Memory B cell (primary cell): ENCODE data around the gene TMED4.
"Not testable (repeated sequence)": the region's sequence is repeated elsewhere in the genome, so short reads cannot be mapped to it uniquely, and the experiment has no call there.

ENCODE experiments used
- ATAC-seq: fragments of 150-1000 bp; cut with Tn5 transposase; 2 replicates; pipeline ENCODE4 v1.10.0; 2021; ENCODE audit warnings: low read depth, mild to moderate bottlenecking, moderate library complexity
- DNase-seq, 2 donors: peaks; one replicate each; pipeline ENCODE4 v3.0.0; 2022; ENCODE audit warnings: low spot score in 2 of 2
- H3K27ac Mint-ChIP-seq: one replicate; pipeline ENCODE4 v1.8.0; 2022; ENCODE audit warnings: mild to moderate bottlenecking, moderate library complexity, mixed read lengths
- H3K27me3 Mint-ChIP-seq: one replicate; pipeline ENCODE4 v1.8.0; 2022; ENCODE audit warnings: mixed read lengths
- H3K36me3 Mint-ChIP-seq: one replicate; pipeline ENCODE4 v1.8.0; 2022; ENCODE audit warnings: mild to moderate bottlenecking, mixed read lengths
- H3K4me1 Mint-ChIP-seq: one replicate; pipeline ENCODE4 v1.8.0; 2022; ENCODE audit warnings: mixed read lengths
- H3K4me3 Mint-ChIP-seq: one replicate; pipeline ENCODE4 v1.8.0; 2022; ENCODE audit warnings: mild to moderate bottlenecking, moderate library complexity, mixed read lengths
- H3K9me3 Mint-ChIP-seq: one replicate; pipeline ENCODE4 v1.8.0; 2022; ENCODE audit warnings: mixed read lengths

The TMED4 gene

DNA sequence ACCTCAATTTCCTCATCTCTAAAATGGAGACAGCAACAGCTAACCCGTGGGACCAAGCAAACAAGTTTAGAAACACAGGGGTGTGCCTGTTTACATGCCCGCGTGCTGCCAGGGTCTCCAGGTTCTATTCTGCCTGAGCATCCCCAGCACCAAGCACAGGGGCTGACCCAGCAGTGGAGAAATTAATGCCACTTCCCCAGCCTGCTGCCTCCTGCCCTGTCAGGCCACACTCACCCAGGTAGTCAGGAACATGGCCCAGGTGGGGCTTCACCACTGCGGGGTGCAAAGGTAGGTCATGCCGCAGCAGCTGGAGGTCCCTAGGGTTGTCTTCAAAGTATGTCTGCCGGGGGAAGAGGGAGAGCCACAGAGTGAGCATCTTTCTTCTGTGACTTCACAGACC, 14.1 kb downstream of the TMED4 start:
- Mint-ChIP-seq H3K4me1 (peaks cover 15% of the 10 kb centered on the region), H3K4me3 (no peak overlapping the region), H3K9me3 (no peaks in the 10 kb centered on the region), H3K36me3 (peaks cover 32% of the 10 kb centered on the region), H3K27ac (no peak overlapping the region), H3K27me3 (no peaks in the 10 kb centered on the region)
- DNase-seq: no peak
- ATAC-seq: no peak

DNA sequence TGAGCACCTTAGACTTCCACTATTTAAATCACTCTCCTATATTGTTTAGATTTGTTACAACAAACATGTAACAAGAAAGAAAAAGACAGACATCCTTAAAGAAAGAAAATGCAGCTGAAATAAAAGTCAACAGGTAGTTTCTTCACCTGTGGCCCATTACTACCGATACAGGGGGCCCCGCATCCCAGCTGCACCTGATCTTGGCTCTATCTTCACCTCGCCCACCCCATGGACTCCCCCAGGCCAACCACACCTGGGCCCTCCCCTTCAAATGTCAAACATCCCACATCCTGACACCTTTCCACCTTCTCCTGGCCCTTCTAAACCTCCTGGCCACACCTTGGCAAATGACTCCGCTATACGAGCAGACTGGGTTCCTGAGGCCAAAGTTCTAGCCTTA, 15.4 kb downstream of the TMED4 start:
- Mint-ChIP-seq H3K4me3 (no peak overlapping the region), H3K4me1 (peaks cover 9% of the 10 kb centered on the region), H3K36me3 (peaks cover 32% of the 10 kb centered on the region)

DNA sequence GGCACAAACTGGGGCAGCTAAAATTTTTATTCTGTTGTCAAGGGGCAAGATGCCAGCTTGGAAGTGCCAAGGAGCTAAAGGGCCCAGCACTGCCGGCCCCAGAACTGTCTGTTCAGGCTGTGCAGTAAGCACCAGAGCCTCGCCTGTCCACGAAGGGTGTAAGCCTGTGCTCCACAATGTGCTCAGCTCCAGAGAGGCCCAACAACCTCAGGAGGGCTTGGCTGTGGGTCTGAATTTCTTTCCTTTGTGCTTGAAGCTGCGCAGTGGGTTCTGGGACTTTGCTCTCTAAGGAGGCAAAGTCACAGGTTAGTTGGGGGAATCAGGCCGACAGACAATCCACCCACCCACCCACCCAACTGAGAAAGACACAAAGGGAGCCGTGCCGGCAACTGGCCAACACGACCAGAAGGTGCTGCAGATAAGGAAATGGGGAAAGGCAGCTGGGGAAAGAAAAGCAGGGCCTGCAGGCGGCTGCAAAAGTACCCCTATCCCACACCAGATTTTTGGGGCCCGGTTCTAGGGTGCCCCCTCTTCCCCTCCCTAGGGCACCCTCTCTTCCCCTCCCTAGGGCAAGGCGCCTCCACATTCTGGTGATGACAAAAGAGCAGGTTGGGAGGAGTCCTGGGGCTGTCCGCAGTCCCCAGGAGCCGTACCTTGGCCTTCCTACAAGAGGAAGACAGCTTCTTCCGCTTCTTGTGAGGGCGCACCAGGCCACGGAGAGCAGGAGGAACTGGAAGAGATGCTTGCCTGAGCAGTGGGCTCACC, 16.1 kb downstream of the TMED4 start:
- ATAC-seq (peak; percentile 46), DNase-seq (no peak)
- Mint-ChIP-seq H3K4me1 (peaks cover 9% of the 10 kb centered on the region), H3K27me3 (no peaks in the 10 kb centered on the region), H3K4me3 (no peak overlapping the region), H3K9me3 (no peaks in the 10 kb centered on the region), H3K27ac (no peak overlapping the region), H3K36me3 (peaks cover 32% of the 10 kb centered on the region)

More for the DNA sequence above, 15.4 kb downstream of the TMED4 start:
- DNase-seq: no peak
- H3K9me3 Mint-ChIP-seq: no peaks in the 10 kb centered on the region
- ATAC-seq: no peak
- H3K27ac Mint-ChIP-seq: no peak overlapping the region
- H3K27me3 Mint-ChIP-seq: no peaks in the 10 kb centered on the region

DNA sequence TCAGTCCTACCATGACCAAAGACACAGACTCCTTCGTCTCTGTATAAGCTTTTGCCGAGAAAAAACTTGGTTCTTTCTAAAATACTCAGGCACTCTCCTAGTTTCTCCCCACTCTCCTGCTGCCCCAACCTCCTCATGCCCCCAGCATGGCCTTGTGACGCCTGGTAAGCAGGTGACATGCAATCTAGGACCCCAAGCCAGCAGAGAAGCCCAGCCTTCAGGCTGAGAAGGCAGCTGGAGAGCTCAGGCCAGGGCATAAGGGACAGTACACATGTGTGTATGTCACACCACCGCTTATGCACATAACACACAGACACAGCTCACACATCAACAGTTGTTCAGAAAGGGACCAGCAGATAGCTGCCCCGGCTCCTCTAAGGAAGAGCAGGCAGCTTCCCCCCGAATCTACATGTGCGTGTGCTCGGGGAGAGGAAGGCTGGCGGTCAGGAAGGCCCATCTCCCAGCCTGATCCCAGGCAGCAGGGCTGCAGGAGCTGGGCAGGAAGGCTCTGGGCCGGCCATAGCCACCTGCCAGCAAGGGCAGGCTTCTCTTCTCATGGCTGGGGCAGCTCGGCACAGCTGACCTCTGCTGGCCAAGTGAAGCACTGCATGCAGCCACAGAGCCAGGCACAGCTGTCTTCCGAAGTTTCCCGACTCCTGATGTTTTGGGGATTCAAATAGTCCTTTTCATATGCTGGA, 16.8 kb downstream of the TMED4 start:
- H3K4me3 Mint-ChIP-seq: no peak overlapping the region
- no peaks in the 10 kb centered on the region for H3K9me3 Mint-ChIP-seq
- DNase-seq: peak; percentile 56 to 72
- peak overlapping the region; percentile 45 for H3K27ac Mint-ChIP-seq
- H3K36me3 Mint-ChIP-seq: peaks cover 32% of the 10 kb centered on the region
- ATAC-seq: peak; percentile 94
- H3K4me1 Mint-ChIP-seq: peaks cover 9% of the 10 kb centered on the region
- H3K27me3 Mint-ChIP-seq: no peaks in the 10 kb centered on the region

GRCh38 chr7:44564606-44565005, 17.4 kb downstream of the TMED4 start:
- Mint-ChIP-seq H3K36me3 (peaks cover 28% of the 10 kb centered on the region), H3K27ac (no peak overlapping the region), H3K4me1 (peaks cover 9% of the 10 kb centered on the region), H3K27me3 (no peaks in the 10 kb centered on the region), H3K9me3 (no peaks in the 10 kb centered on the region), H3K4me3 (no peak overlapping the region)
- DNase-seq (no peak), ATAC-seq (no peak)

- peaks cover 9% of the 10 kb centered on the region for H3K4me1 Mint-ChIP-seq
- no peaks in the 10 kb centered on the region for H3K9me3 Mint-ChIP-seq
- H3K27ac Mint-ChIP-seq: peak overlapping the region; percentile 35
- H3K36me3 Mint-ChIP-seq: peaks cover 17% of the 10 kb centered on the region
- DNase-seq: no peak
- no peak for ATAC-seq
- H3K27me3 Mint-ChIP-seq: no peaks in the 10 kb centered on the region
- no peak overlapping the region for H3K4me3 Mint-ChIP-seq
Measured at GRCh38 chr7:44563171-44563679, 18.8 kb downstream of the TMED4 start.

DNA sequence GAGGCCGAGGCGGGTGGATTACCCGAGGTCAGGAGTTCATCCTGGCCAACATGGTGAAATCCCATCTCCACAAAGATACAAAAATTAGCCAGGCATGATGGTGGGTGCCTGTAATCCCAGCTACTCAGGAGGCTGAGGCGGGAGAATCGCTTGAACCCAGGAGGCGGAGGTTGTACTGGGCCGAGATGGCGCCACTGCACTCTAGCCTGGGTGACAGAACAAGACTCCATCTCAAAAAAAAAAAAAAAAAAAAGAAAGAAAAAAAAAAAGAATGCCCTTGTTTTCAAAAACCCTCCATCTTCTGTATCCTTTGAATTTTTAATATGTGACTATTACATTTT, 19.4 kb downstream of the TMED4 start:
- H3K4me3 Mint-ChIP-seq, H3K27ac Mint-ChIP-seq, H3K27me3 Mint-ChIP-seq, H3K9me3 Mint-ChIP-seq, ATAC-seq, H3K4me1 Mint-ChIP-seq, DNase-seq: not testable (repeated sequence)
- H3K36me3 Mint-ChIP-seq: peaks cover 14% of the 10 kb centered on the region

DNA sequence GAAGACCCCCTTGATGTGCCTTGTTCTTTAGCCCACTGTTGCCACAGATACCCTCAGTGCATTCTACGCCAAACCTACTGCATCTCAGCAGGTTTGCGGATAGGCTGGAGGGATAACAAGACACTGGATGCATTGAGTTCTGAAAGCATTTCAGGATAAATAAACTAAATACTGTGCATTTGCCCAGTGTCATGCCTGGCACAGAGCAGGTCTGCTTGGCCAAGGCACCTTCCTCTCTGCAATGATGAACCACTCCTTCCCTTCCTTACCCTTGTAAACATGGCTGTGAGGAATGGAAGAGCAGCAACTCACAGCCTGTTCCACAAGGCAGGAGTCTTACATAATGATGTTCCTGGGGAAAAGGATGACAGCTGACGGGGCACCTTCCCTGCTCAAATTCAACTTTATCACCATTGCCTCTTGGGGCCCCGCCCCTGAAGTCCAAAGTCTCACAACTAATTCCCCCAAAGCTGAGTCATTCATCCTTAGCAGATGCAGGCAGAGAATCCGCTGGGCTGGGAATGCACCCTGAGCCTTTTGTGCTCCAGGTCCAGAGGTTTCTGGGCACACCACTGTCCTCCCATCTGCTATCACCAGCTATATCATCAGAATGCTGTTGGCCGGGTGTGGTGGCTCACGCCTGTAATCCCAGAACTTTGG, 19.9 kb downstream of the TMED4 start:
- no peak for DNase-seq
- no peak for ATAC-seq
- Mint-ChIP-seq H3K27me3 (peaks cover 2% of the 10 kb centered on the region), H3K36me3 (peaks cover 9% of the 10 kb centered on the region), H3K27ac (no peak overlapping the region), H3K9me3 (no peaks in the 10 kb centered on the region), H3K4me3 (no peak overlapping the region), H3K4me1 (peaks cover 5% of the 10 kb centered on the region)

DNA sequence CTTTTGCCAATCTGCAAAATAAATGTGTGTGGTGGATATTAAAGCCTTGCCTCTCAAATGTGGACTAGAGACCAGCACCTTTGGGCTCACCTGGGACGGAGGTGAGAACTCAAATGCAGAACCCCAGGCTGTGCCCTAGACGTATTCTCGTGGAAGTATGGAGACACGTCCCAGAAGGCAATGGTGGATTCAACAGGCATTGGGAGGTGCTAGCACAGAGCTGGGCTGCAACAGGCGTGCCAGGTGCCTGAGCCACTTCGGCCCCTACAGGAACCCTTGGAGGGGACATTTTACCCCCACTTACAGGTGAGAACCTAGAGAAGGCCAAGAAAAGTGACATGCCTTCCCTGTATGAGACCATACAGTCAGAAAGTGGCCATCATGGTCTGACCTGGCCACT, 20.6 kb downstream of the TMED4 start:
- no peak overlapping the region for H3K27ac Mint-ChIP-seq
- DNase-seq: no peak
- H3K4me1 Mint-ChIP-seq: peaks cover 3% of the 10 kb centered on the region
- no peak for ATAC-seq
- H3K9me3 Mint-ChIP-seq: no peaks in the 10 kb centered on the region
- H3K27me3 Mint-ChIP-seq: peaks cover 2% of the 10 kb centered on the region
- no peak overlapping the region for H3K4me3 Mint-ChIP-seq
- peaks cover 8% of the 10 kb centered on the region for H3K36me3 Mint-ChIP-seq

- no peak for ATAC-seq
- H3K9me3 Mint-ChIP-seq: no peaks in the 10 kb centered on the region
- H3K4me1 Mint-ChIP-seq: peaks cover 3% of the 10 kb centered on the region
- no peak for DNase-seq
- no peak overlapping the region for H3K4me3 Mint-ChIP-seq
- H3K27me3 Mint-ChIP-seq: peaks cover 2% of the 10 kb centered on the region
- H3K36me3 Mint-ChIP-seq: no peaks in the 10 kb centered on the region
- no peak overlapping the region for H3K27ac Mint-ChIP-seq
Measured at GRCh38 chr7:44559485-44559884, 22.5 kb downstream of the TMED4 start.

DNA sequence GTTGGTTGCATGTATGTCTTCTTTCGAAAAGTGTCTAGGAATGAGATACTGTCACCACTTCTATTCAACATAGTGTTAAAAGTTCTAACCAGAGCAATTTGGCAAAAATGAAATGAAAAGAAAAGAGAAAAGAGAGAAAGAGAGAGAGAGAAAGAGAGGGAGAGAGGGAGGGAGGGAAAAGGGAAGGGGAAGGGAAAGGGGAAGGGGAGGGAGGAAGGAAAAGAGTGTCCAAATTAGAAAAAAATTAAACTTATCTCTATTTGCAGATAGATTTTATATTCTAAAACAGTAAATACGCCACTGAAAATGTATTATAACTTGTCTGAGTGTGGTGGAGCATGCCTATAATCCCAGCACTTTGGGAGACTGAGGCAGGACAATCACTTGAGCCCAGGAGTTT, 24.5 kb downstream of the TMED4 start:
- Mint-ChIP-seq H3K36me3 (no peaks in the 10 kb centered on the region), H3K27me3 (peaks cover 2% of the 10 kb centered on the region), H3K4me3 (no peak overlapping the region), H3K4me1 (no peaks in the 10 kb centered on the region), H3K9me3 (no peaks in the 10 kb centered on the region), H3K27ac (no peak overlapping the region)
- no peak for DNase-seq
- no peak for ATAC-seq

DNA sequence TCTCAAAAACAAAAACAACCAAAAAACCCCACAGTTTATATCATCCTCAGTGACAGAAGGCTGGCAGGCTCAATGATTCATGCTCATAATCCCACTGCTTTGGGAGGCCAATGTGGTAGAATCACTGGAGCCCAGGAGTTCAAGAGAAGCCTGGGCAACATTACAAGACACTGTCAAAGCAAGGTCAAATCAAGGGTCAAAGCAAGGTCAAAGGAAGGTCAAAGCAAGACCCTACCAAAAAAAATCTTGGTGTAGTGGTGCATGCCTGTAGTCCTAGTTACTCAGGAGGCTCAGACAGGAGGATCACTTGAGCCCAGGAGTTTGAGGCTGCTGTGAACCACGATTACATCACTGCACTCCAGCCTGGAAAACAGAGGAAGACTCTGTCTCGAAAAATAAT, 26.7 kb downstream of the TMED4 start:
- Mint-ChIP-seq H3K4me1 (no peaks in the 10 kb centered on the region), H3K9me3 (no peaks in the 10 kb centered on the region), H3K27me3 (peaks cover 3% of the 10 kb centered on the region), H3K27ac (no peak overlapping the region), H3K4me3 (no peak overlapping the region), H3K36me3 (no peaks in the 10 kb centered on the region)
- no peak for DNase-seq
- no peak for ATAC-seq

DNA sequence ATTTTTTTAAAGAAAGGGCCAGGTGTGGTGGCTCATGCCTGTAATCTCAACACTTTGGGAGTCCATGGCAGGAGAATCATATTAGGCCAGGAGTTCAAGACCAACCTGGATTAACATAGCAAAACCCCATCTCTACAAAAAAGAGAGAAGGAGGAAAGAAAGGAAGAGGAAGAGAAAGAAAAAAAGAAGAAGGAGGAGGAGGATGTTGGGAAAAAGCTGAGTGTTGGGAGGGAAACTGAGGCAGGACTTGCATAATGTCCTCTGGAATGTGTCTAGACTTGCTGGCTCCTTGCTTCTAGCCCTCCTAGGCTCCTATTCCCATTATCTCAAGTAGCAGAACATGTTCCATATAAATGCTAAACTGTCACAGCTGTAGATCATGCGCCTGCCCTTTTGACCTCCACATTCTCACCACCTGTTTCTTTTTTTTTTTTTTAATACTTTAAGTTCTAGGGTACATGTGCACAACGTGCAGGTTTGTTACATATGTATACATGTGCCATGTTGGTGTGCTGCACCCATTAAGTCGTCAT, 29.5 kb downstream of the TMED4 start:
- not testable (repeated sequence) for H3K4me3 Mint-ChIP-seq, H3K4me1 Mint-ChIP-seq, H3K27me3 Mint-ChIP-seq, ATAC-seq, H3K27ac Mint-ChIP-seq, H3K36me3 Mint-ChIP-seq, DNase-seq, H3K9me3 Mint-ChIP-seq

DNA sequence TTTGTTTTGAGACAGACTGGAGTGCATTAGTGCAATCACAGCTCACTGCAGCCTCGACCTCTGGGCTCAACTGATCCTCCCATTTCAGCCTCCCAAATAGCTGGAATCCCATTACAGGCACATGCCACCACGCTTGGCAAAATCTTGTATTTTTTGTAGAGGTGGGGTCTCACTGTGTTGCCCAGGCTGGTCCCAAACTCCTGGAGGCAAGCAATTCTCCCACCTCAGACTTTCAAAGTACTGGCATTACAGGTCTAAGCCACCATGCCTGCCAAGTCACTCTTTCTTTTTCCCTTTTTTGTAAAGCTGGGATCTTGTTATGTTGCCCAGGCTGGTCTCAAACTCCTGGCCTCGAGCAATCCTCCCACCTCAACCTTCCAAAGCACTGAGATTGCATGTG, 32.6 kb downstream of the TMED4 start:
- peaks cover 9% of the 10 kb centered on the region for H3K27me3 Mint-ChIP-seq
- no peak for ATAC-seq
- H3K27ac Mint-ChIP-seq: no peak overlapping the region
- no peaks in the 10 kb centered on the region for H3K36me3 Mint-ChIP-seq
- no peak overlapping the region for H3K4me3 Mint-ChIP-seq
- no peaks in the 10 kb centered on the region for H3K9me3 Mint-ChIP-seq
- DNase-seq: no peak
- no peaks in the 10 kb centered on the region for H3K4me1 Mint-ChIP-seq
